AG20443 (cell line): ENCODE results near the gene TEKT2.

Experiments
- DNase-seq: peaks from one replicate; pipeline ENCODE4 v3.0.0; 2012; ENCODE audit warnings: low spot score, mixed read lengths

TEKT2 gene

GRCh38 chr1:36087233-36088123, 3.6 kb downstream of the TEKT2 start:
- no peak for DNase-seq

- DNase-seq: no peak
These were observed 4.3 kb downstream of the TEKT2 start for GRCh38 chr1:36088265-36088576.

GRCh38 chr1:36088577-36089392, 4.9 kb downstream of the TEKT2 start, which contains the start of gene ADPRS:
ADPRS (plus strand) TSS chr1:36088892; CDS start chr1:36088905, 13 bp downstream.
- peak; percentile 96 for DNase-seq

GRCh38 chr1:36089393-36090121, 5.7 kb downstream of the TEKT2 start:
- DNase-seq: peak; percentile 51

- no peak for DNase-seq
These were observed 7.2 kb downstream of the TEKT2 start for GRCh38 chr1:36091141-36091540.

GRCh38 chr1:36091698-36092097, 7.8 kb downstream of the TEKT2 start:
- no peak for DNase-seq

- no peak for DNase-seq
These were observed 8.4 kb downstream of the TEKT2 start for GRCh38 chr1:36092166-36092797.

GRCh38 chr1:36092798-36093185, 8.9 kb downstream of the TEKT2 start:
- no peak for DNase-seq

- DNase-seq: no peak
These were observed 9.3 kb downstream of the TEKT2 start for GRCh38 chr1:36093226-36093625.

GRCh38 chr1:36093929-36094328, 10.0 kb downstream of the TEKT2 start:
- no peak for DNase-seq

- peak; percentile 77 for DNase-seq
These were observed 10.7 kb downstream of the TEKT2 start for GRCh38 chr1:36094621-36095061.

- no peak for DNase-seq
These were observed 12.0 kb downstream of the TEKT2 start for GRCh38 chr1:36095760-36096405.

- no peak for DNase-seq
These were observed 12.9 kb downstream of the TEKT2 start for GRCh38 chr1:36096500-36097432.

- DNase-seq: no peak
These were observed 14.0 kb downstream of the TEKT2 start for GRCh38 chr1:36097693-36098585.

- DNase-seq: no peak
These were observed 14.9 kb downstream of the TEKT2 start for GRCh38 chr1:36098650-36099365.

GRCh38 chr1:36099681-36100341, 15.9 kb downstream of the TEKT2 start:
- peak; percentile 83 for DNase-seq

- peak; percentile 29 for DNase-seq
These were observed 16.5 kb downstream of the TEKT2 start for GRCh38 chr1:36100376-36100775.

GRCh38 chr1:36101546-36101945, 17.7 kb downstream of the TEKT2 start:
- no peak for DNase-seq
